Right cardiac atrium (tissue), 5 donors: Measurements from ENCODE around the gene NECAB3. TPM values are rescaled to one million over a fixed set of nuclear protein-coding genes. Genes with fewer than 3 reads are reported as not detected.

Experiments used
- ATAC-seq, 2 donors: fragments of 200-7000 bp; cut with Tn5 transposase; one replicate each; pipeline versions ENCODE4 v1.8.0 to v1.9.1; 2020; ENCODE audit warnings: moderate library complexity in 2 of 2, mild to moderate bottlenecking in 1 of 2
- DNase-seq, 3 donors: peaks; one replicate each; pipeline ENCODE4 v3.0.0-alpha.2; 2020
- H3K27ac ChIP-seq: one replicate; pipeline ENCODE4 v1.5.1; 2013; ENCODE audit warnings: mild to moderate bottlenecking, low read length, control low read depth, moderate library complexity
- H3K27me3 ChIP-seq: one replicate; pipeline ENCODE4 v1.6.1; 2013; ENCODE audit not compliant: control insufficient read depth, insufficient read depth
- H3K4me1 ChIP-seq: one replicate; pipeline ENCODE4 v1.6.1; 2013; ENCODE audit warnings: low read length; ENCODE audit not compliant: control insufficient read depth, insufficient read depth
- H3K4me3 ChIP-seq: one replicate; pipeline ENCODE4 v1.5.1; 2013; ENCODE audit warnings: low read length, control low read depth
- H3K9me3 ChIP-seq: one replicate; pipeline ENCODE4 v1.6.1; 2013; ENCODE audit warnings: low read length; ENCODE audit not compliant: control insufficient read depth
- WGBS: extraction: QIAGEN DNeasy Blood & Tissue Kit; methylation state at CpG from one replicate; pipeline ENCODE4 v1.1.7; 2013; 5-methylcytosine and 5-hydroxymethylcytosine counted together
- intact Hi-C, 4 donors: fragments of 100-400 bp; cut with DNase I; formaldehyde crosslinking; loops; one replicate each; pipeline versions ENCODE4 v1.11.0 to v1.14.0; 2022 to 2023
- polyA plus RNA-seq: library from polyadenylated mRNA; stranded (reverse); fragments of 200-250 nt; gene quantifications from one replicate; pipeline ENCODE4 v1.2.3, GENCODE V29; 2013
- total RNA-seq, 4 donors: library from RNA; stranded (reverse); fragmentation: NEBNext Ultra II Directional; extraction: Animal tissue kit (Norgen Biotek cat#: 25700); gene quantifications; one replicate each; pipeline ENCODE4 v1.2.1, GENCODE V29; 2021
- donor health status: healthy with polysubstance abuse.
- donor health status: DM: no; HTN: yes; CAD: no.
- donor health status: DM: no; HTN: no; CAD: no.
- donor health status: DM: no; HTN: yes; CAD: no; lungs with severe emphysema.
- donor health status: DM: yes; HTN: yes; CAD: no.

Gene NECAB3
- total and polyA plus RNA-seq, 5 donors, result 55.4 to 61.3 (median 57.4) TPM

DNA sequence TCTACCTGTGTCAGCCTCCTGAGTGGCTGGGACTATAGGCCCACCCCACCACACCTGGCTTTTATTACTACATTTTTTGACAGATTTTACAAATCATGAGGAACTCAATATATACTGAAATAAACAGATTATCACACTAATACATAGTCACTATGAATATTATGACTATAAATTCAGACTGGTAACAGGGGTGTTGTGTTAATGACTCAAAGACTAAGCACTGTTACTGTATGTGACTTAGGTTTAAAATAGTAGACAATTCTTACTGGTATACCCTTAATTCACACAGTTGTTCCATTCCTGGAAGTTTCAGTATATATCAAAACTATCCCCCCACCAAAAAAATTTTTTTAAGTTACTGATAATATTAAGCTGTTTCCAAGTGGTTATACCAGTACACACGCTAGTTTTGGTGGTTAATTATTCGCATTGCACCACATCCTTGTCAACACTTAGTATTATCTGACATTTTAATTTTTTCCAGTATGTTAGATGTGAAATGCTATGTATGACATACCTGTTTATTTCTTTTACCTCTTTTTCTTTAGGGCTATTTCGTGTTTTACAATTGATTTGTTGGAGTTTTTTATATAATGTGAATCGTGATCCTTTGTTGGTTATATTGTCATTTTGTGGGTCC is 46.5 kb downstream of the NECAB3 start:
- no peak for ATAC-seq
- Histone ChIP-seq H3K4me1 (no peaks in the 10 kb centered on the region), H3K9me3 (no peaks in the 10 kb centered on the region), H3K27me3 (no peaks in the 10 kb centered on the region), H3K4me3 (no peak overlapping the region), H3K27ac (no peak overlapping the region)
- DNase-seq, result no peak
- 97% methylated on average over 4 of the region's 4 CpGs for WGBS
- intact Hi-C loops, result no loop called here

DNA sequence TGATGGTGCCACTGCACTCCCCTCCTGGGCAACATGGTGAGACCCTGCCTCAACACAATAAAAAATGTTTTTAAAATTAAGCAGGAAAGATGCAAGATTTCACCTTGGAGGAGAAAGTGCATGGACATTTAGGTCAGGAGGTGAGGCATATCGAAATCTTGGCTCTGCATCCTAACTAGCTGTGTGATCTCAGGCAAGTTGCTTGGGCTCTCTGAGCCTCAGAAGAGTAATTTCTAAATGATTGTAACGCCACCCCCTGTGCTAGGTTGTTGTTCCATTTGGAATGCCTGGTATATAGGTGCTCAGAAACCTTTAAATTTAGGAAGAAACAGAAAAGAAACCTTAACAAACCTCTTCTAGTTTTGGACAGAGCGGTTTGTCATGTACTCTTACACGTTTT is 48.0 kb downstream of the NECAB3 start:
- Histone ChIP-seq H3K27ac (no peak overlapping the region), H3K9me3 (no peaks in the 10 kb centered on the region), H3K4me3 (no peak overlapping the region), H3K27me3 (no peaks in the 10 kb centered on the region), H3K4me1 (no peaks in the 10 kb centered on the region)
- ATAC-seq (no peak), DNase-seq (no peak)
- 98% methylated on average over 4 of the region's 4 CpGs for WGBS
- intact Hi-C loops, result no loop called here

DNA sequence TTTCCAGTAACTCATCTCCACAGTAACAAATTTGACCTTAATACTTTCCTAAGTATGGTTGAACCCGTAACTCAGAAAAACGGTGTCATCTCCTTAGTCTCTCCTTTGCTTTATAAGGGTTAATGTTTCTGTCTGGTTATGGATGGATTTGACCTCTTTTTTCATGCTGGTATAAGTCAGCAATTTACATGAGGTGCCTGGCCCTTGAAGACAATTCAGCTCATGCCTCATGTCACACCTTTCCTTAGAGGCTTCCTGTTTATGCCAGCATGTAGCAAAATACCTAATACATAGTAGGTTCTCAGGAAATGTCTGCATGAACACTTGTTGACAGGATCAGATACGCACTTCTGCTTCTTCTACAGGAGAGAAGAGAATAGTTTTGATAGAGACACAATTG is 49.8 kb downstream of the NECAB3 start:
- no peaks in the 10 kb centered on the region for H3K4me1 ChIP-seq
- intact Hi-C loops, result no loop called here
- no peak overlapping the region for H3K27ac ChIP-seq
- no peak for ATAC-seq
- WGBS, result 93% methylated on average over 3 of the region's 3 CpGs
- no peaks in the 10 kb centered on the region for H3K9me3 ChIP-seq
- no peaks in the 10 kb centered on the region for H3K27me3 ChIP-seq
- no peak for DNase-seq
- no peak overlapping the region for H3K4me3 ChIP-seq

DNA sequence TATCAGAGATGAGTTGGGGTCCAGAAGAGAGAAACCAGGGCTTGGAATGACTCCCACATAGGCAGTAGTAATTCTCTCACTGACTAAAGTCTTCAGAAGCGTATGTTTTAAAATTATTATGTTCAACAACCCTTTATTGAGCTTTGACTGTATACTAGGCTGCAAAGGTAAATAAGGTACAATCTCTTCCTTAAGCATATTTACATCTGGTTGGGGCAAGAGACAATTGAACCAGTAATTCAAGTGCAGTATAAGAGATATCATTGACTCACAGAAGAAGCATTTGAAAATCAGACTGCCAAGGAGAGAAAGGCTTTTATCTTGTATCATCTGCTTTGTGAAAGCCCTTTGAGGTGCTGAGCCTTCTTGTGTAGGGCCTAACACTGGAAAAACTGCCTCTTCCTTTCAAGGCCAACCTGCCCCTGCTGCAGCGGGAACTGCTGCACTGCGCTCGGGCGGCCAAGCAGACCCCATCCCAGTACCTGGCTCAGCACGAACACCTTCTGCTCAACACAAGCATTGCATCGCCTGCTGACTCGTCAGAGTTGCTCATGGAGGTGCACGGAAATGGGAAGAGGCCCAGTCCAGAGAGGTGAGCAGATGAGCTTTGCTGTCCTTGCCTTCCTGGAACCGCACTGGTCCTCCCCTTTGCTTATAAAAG is 51.4 kb downstream of the NECAB3 start:
- intact Hi-C loops, result no loop called here
- H3K9me3 ChIP-seq, result no peaks in the 10 kb centered on the region
- H3K27me3 ChIP-seq, result no peaks in the 10 kb centered on the region
- no peak overlapping the region for H3K4me3 ChIP-seq
- no peak for ATAC-seq
- DNase-seq, result no peak
- H3K27ac ChIP-seq, result no peak overlapping the region
- no peaks in the 10 kb centered on the region for H3K4me1 ChIP-seq
- WGBS, result 96% methylated on average over 10 of the region's 10 CpGs

DNA sequence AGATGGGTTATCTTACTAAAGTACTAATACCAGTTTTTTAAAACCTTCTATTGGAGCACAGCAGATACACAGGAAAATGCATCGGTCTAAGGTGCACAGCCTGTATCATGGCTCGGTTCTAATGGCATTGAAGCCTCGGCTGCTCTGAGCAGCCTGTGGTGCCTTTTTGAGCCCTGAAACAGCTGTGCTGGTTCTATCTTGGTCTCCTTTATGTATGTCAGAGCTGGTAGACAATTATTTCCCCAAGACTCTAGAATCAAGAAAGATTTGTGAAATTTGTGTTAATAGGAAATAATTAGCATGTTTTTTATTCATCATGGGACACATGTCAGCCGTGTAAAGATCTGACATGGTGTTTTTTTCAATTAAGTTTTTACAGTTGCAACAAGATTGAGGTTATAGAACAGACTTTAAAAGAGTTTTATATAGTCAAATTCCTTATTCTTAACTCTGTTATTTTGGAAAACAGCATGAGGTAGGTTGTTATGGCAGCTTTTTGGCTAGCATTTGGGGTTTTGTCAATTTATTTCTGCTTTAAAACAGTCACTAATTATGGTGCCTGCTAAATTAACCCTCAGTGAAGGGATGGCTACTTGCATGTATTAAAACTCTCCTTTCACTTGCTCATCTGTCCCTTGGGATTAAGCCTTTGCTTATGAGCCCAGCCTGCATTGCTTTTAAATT is 52.4 kb downstream of the NECAB3 start:
- DNase-seq, result no peak
- H3K27me3 ChIP-seq, result no peaks in the 10 kb centered on the region
- no peaks in the 10 kb centered on the region for H3K9me3 ChIP-seq
- no peaks in the 10 kb centered on the region for H3K4me1 ChIP-seq
- ATAC-seq, result no peak
- H3K27ac ChIP-seq, result no peak overlapping the region
- 90% methylated on average over 4 of the region's 4 CpGs for WGBS
- no peak overlapping the region for H3K4me3 ChIP-seq
- intact Hi-C loops, result no loop called here

DNA sequence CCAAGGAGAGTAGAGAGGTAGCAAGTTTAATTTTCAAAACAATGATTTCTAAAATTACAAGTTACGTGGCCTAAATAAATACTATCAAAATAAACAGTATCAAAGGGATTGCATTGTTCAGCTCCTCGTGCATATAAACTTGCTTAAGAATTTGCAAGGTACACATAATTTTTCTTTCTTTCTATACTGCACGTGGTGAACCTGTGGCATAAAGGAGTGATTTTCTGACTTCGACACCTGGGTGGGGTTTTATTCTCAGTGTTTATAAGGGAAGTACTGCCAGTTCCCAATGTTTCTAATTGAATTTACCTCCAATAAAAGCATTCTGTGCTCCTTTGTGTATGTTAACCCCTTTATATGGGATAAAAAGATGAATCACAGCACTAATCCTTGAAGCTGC is 62.2 kb downstream of the NECAB3 start:
- Histone ChIP-seq H3K27me3 (no peaks in the 10 kb centered on the region), H3K9me3 (no peaks in the 10 kb centered on the region), H3K4me1 (no peaks in the 10 kb centered on the region), H3K4me3 (no peak overlapping the region), H3K27ac (no peak overlapping the region)
- 83% methylated on average over 4 of the region's 4 CpGs for WGBS
- intact Hi-C loops, result no loop called here
- ATAC-seq (no peak), DNase-seq (no peak)

DNA sequence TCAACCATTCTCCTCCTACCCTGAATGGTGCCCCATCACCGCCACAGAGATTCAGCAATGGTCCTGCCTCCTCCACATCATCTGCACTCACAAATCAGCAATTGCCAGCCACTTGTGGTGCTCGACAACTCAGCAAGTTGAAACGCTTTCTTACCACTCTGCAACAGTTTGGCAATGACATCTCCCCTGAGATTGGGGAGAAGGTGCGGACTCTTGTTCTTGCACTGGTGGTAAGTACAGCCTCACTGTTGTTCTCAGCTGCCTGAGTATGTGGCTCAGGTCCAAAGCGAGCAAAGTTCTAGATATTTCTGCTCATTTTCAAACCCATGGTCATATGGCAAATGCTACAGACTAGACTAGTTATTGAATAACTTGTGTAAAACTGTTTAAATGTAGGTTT is 63.1 kb downstream of the NECAB3 start:
- Histone ChIP-seq H3K4me3 (no peak overlapping the region), H3K9me3 (no peaks in the 10 kb centered on the region), H3K27ac (no peak overlapping the region), H3K27me3 (no peaks in the 10 kb centered on the region), H3K4me1 (no peaks in the 10 kb centered on the region)
- intact Hi-C loops, result no loop called here
- WGBS, result 83% methylated on average over 5 of the region's 5 CpGs
- no peak for ATAC-seq
- no peak for DNase-seq

DNA sequence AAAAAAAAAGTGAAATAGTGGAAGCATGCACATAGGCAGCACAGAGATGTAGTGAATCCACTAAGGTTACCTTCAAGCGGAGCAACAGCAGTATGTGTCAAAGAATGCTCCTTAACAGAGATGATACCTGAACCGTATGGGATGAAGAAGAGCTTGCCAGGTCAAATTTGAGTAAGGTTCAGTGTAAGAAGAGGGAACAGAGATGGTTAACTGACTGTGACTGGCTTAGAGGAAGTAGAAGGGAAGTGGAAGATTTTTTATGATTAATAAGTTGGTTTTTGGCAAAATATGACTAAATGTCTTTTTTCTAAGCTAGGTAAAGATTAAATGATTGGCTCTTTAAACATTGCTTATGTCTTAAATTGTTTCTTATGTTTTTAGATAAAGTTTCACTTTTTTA is 64.7 kb downstream of the NECAB3 start:
- Histone ChIP-seq H3K4me1 (no peaks in the 10 kb centered on the region), H3K9me3 (no peaks in the 10 kb centered on the region), H3K27ac (no peak overlapping the region), H3K27me3 (no peaks in the 10 kb centered on the region), H3K4me3 (no peak overlapping the region)
- WGBS, result 97% methylated on average over 2 of the region's 2 CpGs
- DNase-seq (no peak), ATAC-seq (no peak)
- intact Hi-C loops, result no loop called here

Other genes with a start within 250 kb of the NECAB3 start
- 100 to 1,000 TPM; 160 to 207 (median 170) TPM for gene SNTA1, start 230.7 kb downstream of the NECAB3 start, total RNA-seq
- 221 TPM for gene SNTA1, start 230.7 kb downstream of the NECAB3 start, polyA plus RNA-seq
- gene CBFA2T2, start 184.3 kb downstream of the NECAB3 start, total RNA-seq, result 10 to 100 TPM; 11.9 to 13.9 (median 12.8) TPM
- gene CBFA2T2, start 184.3 kb downstream of the NECAB3 start, polyA plus RNA-seq, result 5.6 TPM
- not detected for gene C20orf144, start 12.1 kb downstream of the NECAB3 start, total RNA-seq
- gene C20orf144, start 12.1 kb downstream of the NECAB3 start, polyA plus RNA-seq, result 0.05 TPM
- gene ACTL10, start 7.5 kb downstream of the NECAB3 start, total RNA-seq, result under 1 TPM; 0.29 to 0.71 (median 0.32) TPM
- 0.27 TPM for gene ACTL10, start 7.5 kb downstream of the NECAB3 start, polyA plus RNA-seq
- 1 to 10 TPM in 2 of 4 donors, under 1 TPM in 2; 0.45 to 2.2 (median 1.0) TPM for gene E2F1, start 12.0 kb upstream of the NECAB3 start, total RNA-seq
- 0.52 TPM for gene E2F1, start 12.0 kb upstream of the NECAB3 start, polyA plus RNA-seq
- gene PXMP4, start 45.9 kb upstream of the NECAB3 start, total RNA-seq, result 10 to 100 TPM in 3 of 4 donors, 1 to 10 TPM in 1; 8.0 to 12.9 (median 11.2) TPM
- gene PXMP4, start 45.9 kb upstream of the NECAB3 start, polyA plus RNA-seq, result 4.2 TPM
- 1 to 10 TPM; 1.5 to 2.2 (median 1.8) TPM for gene ZNF341, start 57.6 kb upstream of the NECAB3 start, total RNA-seq
- 2.0 TPM for gene ZNF341, start 57.6 kb upstream of the NECAB3 start, polyA plus RNA-seq
- 100 to 1,000 TPM in 1 of 4 donors, 10 to 100 TPM in 3; 88.3 to 117 (median 90.2) TPM for gene CHMP4B, start 136.9 kb upstream of the NECAB3 start, total RNA-seq
- 126 TPM for gene CHMP4B, start 136.9 kb upstream of the NECAB3 start, polyA plus RNA-seq